ENCODE data around the gene NOC3L. TPM values are rescaled to one million over a fixed set of nuclear protein-coding genes. Genes with fewer than 3 reads are reported as not detected.

Gene NOC3L
- total and polyA plus RNA-seq, 9 of the 15 experiments (the other 6 are each of a cell fraction or from before 2014, with no cell fraction given) = 23.8 to 57.6 (median 32.6) TPM

GRCh38 chr10:94409021-94409657, 46.4 kb upstream of the NOC3L start (continued):
- no peak for TF ChIP-seq SMARCC2 (IDR thresholded peaks at IDR 0.05; ENCODE audit: low read depth)
- TF ChIP-seq LCOR (CRISPR knock-in tag; IDR thresholded peaks at IDR 0.05) = no peak
- TF ChIP-seq, protein P1, sequence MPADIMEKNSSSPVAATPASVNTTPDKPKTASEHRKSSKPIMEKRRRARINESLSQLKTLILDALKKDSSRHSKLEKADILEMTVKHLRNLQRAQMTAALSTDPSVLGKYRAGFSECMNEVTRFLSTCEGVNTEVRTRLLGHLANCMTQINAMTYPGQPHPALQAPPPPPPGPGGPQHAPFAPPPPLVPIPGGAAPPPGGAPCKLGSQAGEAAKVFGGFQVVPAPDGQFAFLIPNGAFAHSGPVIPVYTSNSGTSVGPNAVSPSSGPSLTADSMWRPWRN (IDR thresholded peaks at IDR 0.05; ENCODE audit: low read depth) = no peak
- TF ChIP-seq, protein P2, sequence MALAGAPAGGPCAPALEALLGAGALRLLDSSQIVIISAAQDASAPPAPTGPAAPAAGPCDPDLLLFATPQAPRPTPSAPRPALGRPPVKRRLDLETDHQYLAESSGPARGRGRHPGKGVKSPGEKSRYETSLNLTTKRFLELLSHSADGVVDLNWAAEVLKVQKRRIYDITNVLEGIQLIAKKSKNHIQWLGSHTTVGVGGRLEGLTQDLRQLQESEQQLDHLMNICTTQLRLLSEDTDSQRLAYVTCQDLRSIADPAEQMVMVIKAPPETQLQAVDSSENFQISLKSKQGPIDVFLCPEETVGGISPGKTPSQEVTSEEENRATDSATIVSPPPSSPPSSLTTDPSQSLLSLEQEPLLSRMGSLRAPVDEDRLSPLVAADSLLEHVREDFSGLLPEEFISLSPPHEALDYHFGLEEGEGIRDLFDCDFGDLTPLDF (CRISPR knock-in tag; IDR thresholded peaks at IDR 0.05) = no peak
- TF ChIP-seq HDAC2 (IDR thresholded peaks at IDR 0.05) = no peak

DNA sequence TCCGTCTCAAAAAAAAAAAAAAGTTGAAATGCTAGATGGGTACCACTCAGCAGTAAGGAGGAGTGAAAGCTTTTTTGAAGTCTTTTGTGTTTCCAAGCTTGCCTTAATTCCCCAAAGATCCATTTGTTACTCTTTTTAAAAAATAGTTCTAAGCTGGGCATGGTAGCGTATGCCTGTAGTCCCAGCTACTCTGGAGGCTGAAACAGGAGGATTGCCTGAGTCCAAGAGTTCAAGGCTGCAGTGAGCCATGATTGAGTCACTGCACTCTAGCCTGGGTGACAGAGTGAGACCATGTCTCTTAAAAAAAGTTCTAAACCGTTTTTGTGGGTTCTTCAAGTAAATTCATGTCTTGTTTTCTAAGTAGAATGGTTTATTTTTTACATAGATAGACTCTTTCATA, 44.9 kb upstream of the NOC3L start:
- ATAC-seq = no peak
- ChIA-PET POLR2A (no interaction called here), CTCF (ENCODE audit: low intra/inter-chr PET ratio) (no interaction called here)
- no peak for FAIRE-seq
- TF ChIP-seq SRSF1 (IDR thresholded peaks at IDR 0.05; ENCODE audit: low read depth, low read length) (no peak), TFAP4 (CRISPR knock-in tag; IDR thresholded peaks at IDR 0.05; ENCODE audit: borderline replicate concordance) (no peak), SRSF9 (IDR thresholded peaks at IDR 0.05; ENCODE audit: borderline replicate concordance, low read depth, low read length) (no peak), ZNF79 (CRISPR knock-in tag; IDR thresholded peaks at IDR 0.05; ENCODE audit: low read depth) (no peak), U2AF2 (optimal IDR thresholded peaks at IDR 0.05; ENCODE audit: low read depth, low read length) (no peak), ZNF175 (CRISPR knock-in tag; IDR thresholded peaks at IDR 0.05; ENCODE audit: low read depth) (no peak), RB1 (IDR thresholded peaks at IDR 0.05; ENCODE audit: low read depth) (no peak), ETV6 (IDR thresholded peaks at IDR 0.05; ENCODE audit: borderline replicate concordance in 1 of 2, low read depth in 2 of 2, low read length in 1 of 2) (no peak), ETV6 (CRISPR knock-in tag; IDR thresholded peaks at IDR 0.05; ENCODE audit: borderline replicate concordance) (no peak), SRSF3 (IDR thresholded peaks at IDR 0.05; ENCODE audit: insufficient read depth, low read length) (no peak), ZNF830 (CRISPR knock-in tag; IDR thresholded peaks at IDR 0.05) (no peak)
- TF ChIP-seq, protein P3, sequence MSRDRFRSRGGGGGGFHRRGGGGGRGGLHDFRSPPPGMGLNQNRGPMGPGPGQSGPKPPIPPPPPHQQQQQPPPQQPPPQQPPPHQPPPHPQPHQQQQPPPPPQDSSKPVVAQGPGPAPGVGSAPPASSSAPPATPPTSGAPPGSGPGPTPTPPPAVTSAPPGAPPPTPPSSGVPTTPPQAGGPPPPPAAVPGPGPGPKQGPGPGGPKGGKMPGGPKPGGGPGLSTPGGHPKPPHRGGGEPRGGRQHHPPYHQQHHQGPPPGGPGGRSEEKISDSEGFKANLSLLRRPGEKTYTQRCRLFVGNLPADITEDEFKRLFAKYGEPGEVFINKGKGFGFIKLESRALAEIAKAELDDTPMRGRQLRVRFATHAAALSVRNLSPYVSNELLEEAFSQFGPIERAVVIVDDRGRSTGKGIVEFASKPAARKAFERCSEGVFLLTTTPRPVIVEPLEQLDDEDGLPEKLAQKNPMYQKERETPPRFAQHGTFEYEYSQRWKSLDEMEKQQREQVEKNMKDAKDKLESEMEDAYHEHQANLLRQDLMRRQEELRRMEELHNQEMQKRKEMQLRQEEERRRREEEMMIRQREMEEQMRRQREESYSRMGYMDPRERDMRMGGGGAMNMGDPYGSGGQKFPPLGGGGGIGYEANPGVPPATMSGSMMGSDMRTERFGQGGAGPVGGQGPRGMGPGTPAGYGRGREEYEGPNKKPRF (IDR thresholded peaks at IDR 0.05; ENCODE audit: low read depth, low read length) = no peak
- Histone ChIP-seq H3K4me1 (replicated peaks in 1 of 2; ENCODE audit: control insufficient read depth in 2 of 2, insufficient read depth in 2 of 2, low read length in 2 of 2) (peaks cover 7 to 9% of the 10 kb centered on the region in 2 experiments; a peak in 2 of 5 replicates), H3K9ac (ENCODE audit: insufficient read depth in 1 of 2, low read depth in 2 of 2, low read length in 2 of 2) (no peak overlapping the region), H3K9me3 (replicated peaks; ENCODE audit: control insufficient read depth, insufficient read depth, low read depth, low read length) (no peaks in the 10 kb centered on the region), H3K9me1 (ENCODE audit: control insufficient read depth, insufficient read depth, low read length) (no peaks in the 10 kb centered on the region), H4K20me1 (replicated peaks; ENCODE audit: control insufficient read depth, insufficient read depth, low read length) (no peaks in the 10 kb centered on the region), H3K27me3 (ENCODE audit: control insufficient read depth in 2 of 2, insufficient read depth in 2 of 2, low read length in 2 of 2) (no peaks in the 10 kb centered on the region), H3K4me2 (ENCODE audit: insufficient read depth, low read length) (no peak overlapping the region), H3K36me3 (ENCODE audit: control insufficient read depth, insufficient read depth, low read length) (no peaks in the 10 kb centered on the region), H3K4me3 (no peak overlapping the region), H2AFZ (ENCODE audit: low read depth, low read length) (no peak overlapping the region), H3K27ac (ENCODE audit: extremely low read depth, low read depth, low read length) (no peak overlapping the region), H3K79me2 (ENCODE audit: control insufficient read depth, insufficient read depth, low read length) (peaks cover 77% of the 10 kb centered on the region)
- in situ Hi-C loops (cut with MboI) (no loop called here), intact Hi-C loops (cut with micrococcal nuclease) (no loop called here)
- DNase-seq (ENCODE audit: extremely low read depth in 1 of 4, low spot score in 3 of 4) = no peak
- 47% methylated on average over 2 of the region's 3 CpGs for WGBS (ENCODE audit: insufficient coverage, low coverage, missing lambda C conversion rate)
- BruUV-seq (replicated peaks) = no TSS peak
